Stimulated activated CD8-positive, alpha-beta memory T cell treated with anti-CD3 and anti-CD28 coated beads, Interleukin-15, amount 100 ng/mL, for 48 hours (primary cell): ENCODE measurements around the gene MRFAP1.
A peak's percentile ranks its signal among the peaks of the same experiment; 100 is the strongest.
"Not testable (repeated sequence)": the region's sequence is repeated elsewhere in the genome, so short reads cannot be mapped to it uniquely, and the experiment has no call there.

Experiments
- DNase-seq, 2 donors: peaks; one replicate each; pipeline ENCODE4 v3.0.0-alpha.2; 2020; ENCODE audit warnings: low read depth in 2 of 2

MRFAP1 gene

GRCh38 chr4:6634746-6635145 lies 5.7 kb upstream of the MRFAP1 start:
- no peak for DNase-seq

- no peak for DNase-seq
Observed at GRCh38 chr4:6639137-6639680, 1.3 kb upstream of the MRFAP1 start.

GRCh38 chr4:6641164-6641970 lies 882 bp downstream of the MRFAP1 start:
- DNase-seq, result peak in 1 of 2 donors; percentile 26

GRCh38 chr4:6641971-6642320 lies 1.5 kb downstream of the MRFAP1 start:
- no peak for DNase-seq

GRCh38 chr4:6643141-6643847 lies 2.8 kb downstream of the MRFAP1 start:
- no peak for DNase-seq

GRCh38 chr4:6644792-6645530 lies 4.5 kb downstream of the MRFAP1 start:
- DNase-seq, result no peak

- no peak for DNase-seq
Observed at GRCh38 chr4:6647169-6647568, 6.7 kb downstream of the MRFAP1 start.

GRCh38 chr4:6647582-6648230 lies 7.2 kb downstream of the MRFAP1 start:
- DNase-seq, result no peak

- no peak for DNase-seq
Observed at GRCh38 chr4:6649216-6649615, 8.7 kb downstream of the MRFAP1 start.

GRCh38 chr4:6654211-6654610 lies 13.7 kb downstream of the MRFAP1 start:
- DNase-seq, result not testable (repeated sequence)

- not testable (repeated sequence) for DNase-seq
Observed at GRCh38 chr4:6655291-6655690, 14.8 kb downstream of the MRFAP1 start.

- no peak for DNase-seq
Observed at GRCh38 chr4:6655924-6656323, 15.4 kb downstream of the MRFAP1 start.

- DNase-seq, result no peak
Observed at GRCh38 chr4:6657242-6658208, 17.0 kb downstream of the MRFAP1 start.

- DNase-seq, result no peak
Observed at GRCh38 chr4:6658209-6658595, 17.7 kb downstream of the MRFAP1 start.

- peak in 1 of 2 donors; percentile 40 for DNase-seq
Observed at GRCh38 chr4:6658597-6659075, 18.2 kb downstream of the MRFAP1 start.

- DNase-seq, result no peak
Observed at GRCh38 chr4:6659897-6660296, 19.4 kb downstream of the MRFAP1 start.

GRCh38 chr4:6660430-6660829 lies 19.9 kb downstream of the MRFAP1 start:
- no peak for DNase-seq

- DNase-seq, result no peak
Observed at GRCh38 chr4:6662591-6662990, 22.1 kb downstream of the MRFAP1 start.

GRCh38 chr4:6663596-6664393 lies 23.3 kb downstream of the MRFAP1 start:
- DNase-seq, result no peak

- no peak for DNase-seq
Observed at GRCh38 chr4:6665320-6665654, 24.8 kb downstream of the MRFAP1 start.
